MCF 10A (cell line): ENCODE data around the gene NCOA7. TPM values are rescaled to one million over a fixed set of nuclear protein-coding genes. Genes with fewer than 3 reads are reported as not detected.

Experiments used
- BruUV-seq: library from RNA; stranded (reverse); fragments of 400-500 nt; replicated peaks from 2 replicates; lab custom pipeline; 2021; lab: Mats Ljungman, UMichigan
- CTCF ChIA-PET: fragments of 300-600 bp; sonication (Branson Sonifier 250); formaldehyde crosslinking; extraction: SDS; loops from one replicate; lab custom pipeline; 2021; ENCODE audit warnings: antibody characterized with exemption, inconsistent platforms; lab: Yijun Ruan, JAX
- POLR2A ChIA-PET: fragments of 300-600, 350-650 bp; sonication (Branson Sonifier 250); formaldehyde crosslinking; extraction: SDS; loops from one replicate; lab custom pipeline; 2020; ENCODE audit warnings: antibody characterized with exemption, inconsistent platforms; lab: Yijun Ruan, JAX
- DNase-seq: peaks from one replicate; pipeline ENCODE4 v3.0.0-alpha.2; 2018; ENCODE audit not compliant: unreplicated experiment
- H3K27ac Mint-ChIP-seq: one replicate; pipeline ENCODE4 v1.8.0; 2022; ENCODE audit warnings: mild to moderate bottlenecking, low read depth, mixed read lengths; ENCODE audit not compliant: unreplicated experiment
- H3K27me3 Mint-ChIP-seq: one replicate; pipeline ENCODE4 v1.8.0; 2022; ENCODE audit warnings: mixed read lengths; ENCODE audit not compliant: insufficient read depth, unreplicated experiment
- H3K36me3 Mint-ChIP-seq: one replicate; pipeline ENCODE4 v1.8.0; 2022; ENCODE audit warnings: mild to moderate bottlenecking, moderate library complexity, mixed read lengths; ENCODE audit not compliant: insufficient read depth, unreplicated experiment
- H3K4me1 Mint-ChIP-seq: one replicate; pipeline ENCODE4 v1.8.0; 2022; ENCODE audit warnings: mixed read lengths; ENCODE audit not compliant: insufficient read depth, unreplicated experiment
- H3K4me3 Mint-ChIP-seq: one replicate; pipeline ENCODE4 v1.8.0; 2022; ENCODE audit warnings: mild to moderate bottlenecking, moderate library complexity, mixed read lengths; ENCODE audit not compliant: unreplicated experiment
- H3K9me3 Mint-ChIP-seq: one replicate; pipeline ENCODE4 v1.8.0; 2022; ENCODE audit warnings: mixed read lengths; ENCODE audit not compliant: unreplicated experiment
- CTCF ChIP-seq: fragments of 200-600 bp; IDR thresholded peaks from one replicate; pipeline ENCODE4 v1.8.0; 2022; ENCODE audit warnings: antibody characterized with exemption, mild to moderate bottlenecking; ENCODE audit not compliant: unreplicated experiment
- intact Hi-C: fragments of 100-400 bp; cut with micrococcal nuclease; formaldehyde crosslinking; loops from 2 replicates; pipeline ENCODE4 v1.14.1; 2022
- total RNA-seq: library from RNA; stranded (reverse); gene quantifications from 2 replicates; pipeline ENCODE4 v1.2.3, GENCODE V29; 2022

The NCOA7 gene
- total RNA-seq, 1 experiment from 2014 or later, result 52.3 TPM

- no peak for TF ChIP-seq CTCF
- Mint-ChIP-seq H3K9me3 (no peaks in the 10 kb centered on the region), H3K4me1 (peaks cover 21% of the 10 kb centered on the region), H3K27me3 (no peaks in the 10 kb centered on the region), H3K36me3 (peaks cover 19% of the 10 kb centered on the region), H3K4me3 (no peak overlapping the region), H3K27ac (no peak overlapping the region)
- ChIA-PET POLR2A (interaction anchor here (0.5 to 0.6 kb wide), 2 partner anchors 17 to 19 kb away, joined by 3 read pairs; no protein-coding TSS in a partner anchor), CTCF (interaction anchor here (0.6 kb wide), 1 partner anchor 180 kb away, joined by 3 read pairs; no protein-coding TSS in a partner anchor)
- no peak for DNase-seq
- BruUV-seq, result no TSS peak
- intact Hi-C loops, result no loop called here
Observed at GRCh38 chr6:125831659-125832058, 40.9 kb downstream of the NCOA7 start.

- TF ChIP-seq CTCF, result no peak
- ChIA-PET POLR2A (no interaction called here), CTCF (interaction anchor here (0.7 kb wide), 1 partner anchor 91 kb away, joined by 3 read pairs; no protein-coding TSS in a partner anchor)
- no peaks in the 10 kb centered on the region for H3K27me3 Mint-ChIP-seq
- intact Hi-C loops, result no loop called here
- peaks cover 22% of the 10 kb centered on the region for H3K4me1 Mint-ChIP-seq
- H3K27ac Mint-ChIP-seq, result no peak overlapping the region
- no peak overlapping the region for H3K4me3 Mint-ChIP-seq
- peaks cover 19% of the 10 kb centered on the region for H3K36me3 Mint-ChIP-seq
- H3K9me3 Mint-ChIP-seq, result no peaks in the 10 kb centered on the region
- no peak for DNase-seq
- BruUV-seq, result no TSS peak
Observed at GRCh38 chr6:125832391-125833117, 41.8 kb downstream of the NCOA7 start.

GRCh38 chr6:125834348-125834747 is 43.6 kb downstream of the NCOA7 start:
- H3K36me3 Mint-ChIP-seq, result peaks cover 19% of the 10 kb centered on the region
- no peak for TF ChIP-seq CTCF
- H3K27ac Mint-ChIP-seq, result no peak overlapping the region
- ChIA-PET CTCF (interaction anchor here (0.6 to 1.7 kb wide), 9 partner anchors 9 to 523 kb away, joined by 3 to 7 read pairs (median 4); no protein-coding TSS in a partner anchor), POLR2A (interaction anchor here (1.2 to 2.0 kb wide), 3 partner anchors 9 to 53 kb away, joined by 3 to 11 read pairs (median 6); no protein-coding TSS in a partner anchor)
- no peak overlapping the region for H3K4me3 Mint-ChIP-seq
- no peak for DNase-seq
- no peaks in the 10 kb centered on the region for H3K9me3 Mint-ChIP-seq
- H3K27me3 Mint-ChIP-seq, result no peaks in the 10 kb centered on the region
- H3K4me1 Mint-ChIP-seq, result peaks cover 26% of the 10 kb centered on the region
- intact Hi-C loops, result no loop called here
- no TSS peak for BruUV-seq

- Mint-ChIP-seq H3K4me3 (no peak overlapping the region), H3K36me3 (peaks cover 19% of the 10 kb centered on the region), H3K4me1 (peaks cover 26% of the 10 kb centered on the region), H3K9me3 (no peaks in the 10 kb centered on the region), H3K27me3 (no peaks in the 10 kb centered on the region), H3K27ac (no peak overlapping the region)
- CTCF ChIA-PET, result interaction anchor here (0.6 to 1.7 kb wide), 10 partner anchors 8 to 837 kb away, joined by 3 to 7 read pairs (median 4); no protein-coding TSS in a partner anchor
- no peak for DNase-seq
- POLR2A ChIA-PET, result interaction anchor here (0.7 to 2.0 kb wide), 8 partner anchors 8 to 123 kb away, joined by 3 to 11 read pairs (median 5); partner anchors contain the start of gene NCOA7
- TF ChIP-seq CTCF, result no peak
- intact Hi-C loops, result no loop called here
- BruUV-seq, result no TSS peak
Observed at GRCh38 chr6:125835221-125835744, 44.5 kb downstream of the NCOA7 start.
